ENCODE data around the gene CTDSPL2. TPM values are rescaled to one million over a fixed set of nuclear protein-coding genes. Genes with fewer than 3 reads are reported as not detected.

Gene CTDSPL2
- total RNA-seq, 1 experiment from 2014 or later, result 55.0 TPM

DNA sequence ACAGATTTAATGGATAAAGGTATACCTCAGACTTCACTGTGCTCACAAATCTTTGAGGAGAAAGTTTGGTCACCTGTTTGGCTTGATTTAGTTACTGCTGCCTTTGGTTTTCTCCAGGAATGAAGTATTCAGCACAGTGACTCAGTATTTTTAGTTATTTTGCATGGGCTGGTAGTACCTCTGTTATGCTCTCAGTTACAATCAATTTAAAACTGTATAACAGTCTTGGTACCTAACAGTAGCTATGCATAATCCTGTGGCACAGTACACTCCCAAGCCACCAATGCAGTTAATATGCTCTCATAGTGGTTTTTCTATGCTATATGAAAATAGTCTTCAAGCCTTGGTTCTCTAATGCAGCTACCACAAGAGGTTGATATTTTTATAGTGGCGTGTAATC lies 97.6 kb downstream of the CTDSPL2 start:
- ChIA-PET CTCF (no interaction called here), POLR2A (ENCODE audit: unreplicated experiment) (interaction anchor here (0.6 kb wide), 1 partner anchor 257 kb away, joined by 3 read pairs; no protein-coding TSS in a partner anchor)
- BruUV-seq (replicated peaks), result no TSS peak
- H3K9me3 ChIP-seq (ENCODE audit: insufficient read depth, low read depth), result no peaks in the 10 kb centered on the region
- H3K27me3 ChIP-seq (ENCODE audit: insufficient read depth, low read depth), result no peaks in the 10 kb centered on the region
- H3K4me2 ChIP-seq, result no peak overlapping the region
- TF ChIP-seq, protein P1, sequence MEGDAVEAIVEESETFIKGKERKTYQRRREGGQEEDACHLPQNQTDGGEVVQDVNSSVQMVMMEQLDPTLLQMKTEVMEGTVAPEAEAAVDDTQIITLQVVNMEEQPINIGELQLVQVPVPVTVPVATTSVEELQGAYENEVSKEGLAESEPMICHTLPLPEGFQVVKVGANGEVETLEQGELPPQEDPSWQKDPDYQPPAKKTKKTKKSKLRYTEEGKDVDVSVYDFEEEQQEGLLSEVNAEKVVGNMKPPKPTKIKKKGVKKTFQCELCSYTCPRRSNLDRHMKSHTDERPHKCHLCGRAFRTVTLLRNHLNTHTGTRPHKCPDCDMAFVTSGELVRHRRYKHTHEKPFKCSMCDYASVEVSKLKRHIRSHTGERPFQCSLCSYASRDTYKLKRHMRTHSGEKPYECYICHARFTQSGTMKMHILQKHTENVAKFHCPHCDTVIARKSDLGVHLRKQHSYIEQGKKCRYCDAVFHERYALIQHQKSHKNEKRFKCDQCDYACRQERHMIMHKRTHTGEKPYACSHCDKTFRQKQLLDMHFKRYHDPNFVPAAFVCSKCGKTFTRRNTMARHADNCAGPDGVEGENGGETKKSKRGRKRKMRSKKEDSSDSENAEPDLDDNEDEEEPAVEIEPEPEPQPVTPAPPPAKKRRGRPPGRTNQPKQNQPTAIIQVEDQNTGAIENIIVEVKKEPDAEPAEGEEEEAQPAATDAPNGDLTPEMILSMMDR (conservative IDR thresholded peaks at IDR 0.05), result no peak
- TF ChIP-seq EZH2 (IDR thresholded peaks at IDR 0.05; ENCODE audit: low read depth), result no peak
- H4K20me1 ChIP-seq (ENCODE audit: insufficient read depth), result no peaks in the 10 kb centered on the region
- H3K4me3 ChIP-seq, result no peak overlapping the region
- H3K9me2 ChIP-seq (ENCODE audit: insufficient read depth), result no peaks in the 10 kb centered on the region
- no peaks in the 10 kb centered on the region for H3K4me1 ChIP-seq (replicated peaks; ENCODE audit: insufficient read depth)
- no peak for DNase-seq
- H3K27ac ChIP-seq, result no peak overlapping the region
- peaks cover 13% of the 10 kb centered on the region; the same call in 1 of the 2 replicates for H3K36me3 ChIP-seq (ENCODE audit: low read depth)
- H2AFZ ChIP-seq, result no peak overlapping the region
- intact Hi-C loops (cut with micrococcal nuclease; ENCODE audit: unreplicated experiment), result no loop called here
- H3F3A ChIP-seq (ENCODE audit: insufficient read depth, low read depth), result peaks cover 19% of the 10 kb centered on the region; the same call in 1 of the 2 replicates
- no peaks in the 10 kb centered on the region for H3K79me2 ChIP-seq (ENCODE audit: low read depth)

DNA sequence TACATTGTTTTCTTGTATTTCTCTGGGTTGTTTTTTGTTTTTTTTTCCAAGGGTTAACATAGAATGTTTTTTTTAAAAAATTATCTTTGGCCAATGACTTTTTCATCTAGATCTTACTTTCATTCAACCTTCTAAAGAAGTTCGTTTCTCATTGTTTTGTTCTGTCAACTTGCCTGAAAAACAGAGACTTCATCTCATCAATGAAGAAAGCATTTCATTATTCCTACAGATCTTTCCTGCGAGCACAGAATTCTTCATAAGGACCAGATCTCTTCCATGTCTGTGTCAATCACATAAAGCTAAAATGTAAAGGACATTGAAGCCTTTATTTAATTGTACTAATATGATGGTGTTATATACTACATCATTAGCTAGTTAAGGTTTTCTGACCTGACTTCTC lies 99.8 kb downstream of the CTDSPL2 start:
- ChIA-PET CTCF (no interaction called here), POLR2A (ENCODE audit: unreplicated experiment) (interaction anchor here (0.7 kb wide), 1 partner anchor 71 kb away, joined by 3 read pairs; no protein-coding TSS in a partner anchor)
- no peak overlapping the region for H3K4me3 ChIP-seq
- H3K27ac ChIP-seq, result no peak overlapping the region
- H3K27me3 ChIP-seq (ENCODE audit: insufficient read depth, low read depth), result no peaks in the 10 kb centered on the region
- no peaks in the 10 kb centered on the region for H3K9me3 ChIP-seq (ENCODE audit: insufficient read depth, low read depth)
- H3K36me3 ChIP-seq (ENCODE audit: low read depth), result peaks cover 13% of the 10 kb centered on the region; the same call in 1 of the 2 replicates
- BruUV-seq (replicated peaks), result no TSS peak
- no peaks in the 10 kb centered on the region for H3K4me1 ChIP-seq (replicated peaks; ENCODE audit: insufficient read depth)
- H3K4me2 ChIP-seq, result no peak overlapping the region
- TF ChIP-seq EZH2 (IDR thresholded peaks at IDR 0.05; ENCODE audit: low read depth), result no peak
- TF ChIP-seq, protein P1 (conservative IDR thresholded peaks at IDR 0.05), result no peak
- no peaks in the 10 kb centered on the region for H3K9me2 ChIP-seq (ENCODE audit: insufficient read depth)
- DNase-seq, result no peak
- H2AFZ ChIP-seq, result no peak overlapping the region
- peaks cover 21% of the 10 kb centered on the region; the same call in 1 of the 2 replicates for H3F3A ChIP-seq (ENCODE audit: insufficient read depth, low read depth)
- no peaks in the 10 kb centered on the region for H4K20me1 ChIP-seq (ENCODE audit: insufficient read depth)
- no peaks in the 10 kb centered on the region for H3K79me2 ChIP-seq (ENCODE audit: low read depth)
- intact Hi-C loops (cut with micrococcal nuclease; ENCODE audit: unreplicated experiment), result no loop called here

DNA sequence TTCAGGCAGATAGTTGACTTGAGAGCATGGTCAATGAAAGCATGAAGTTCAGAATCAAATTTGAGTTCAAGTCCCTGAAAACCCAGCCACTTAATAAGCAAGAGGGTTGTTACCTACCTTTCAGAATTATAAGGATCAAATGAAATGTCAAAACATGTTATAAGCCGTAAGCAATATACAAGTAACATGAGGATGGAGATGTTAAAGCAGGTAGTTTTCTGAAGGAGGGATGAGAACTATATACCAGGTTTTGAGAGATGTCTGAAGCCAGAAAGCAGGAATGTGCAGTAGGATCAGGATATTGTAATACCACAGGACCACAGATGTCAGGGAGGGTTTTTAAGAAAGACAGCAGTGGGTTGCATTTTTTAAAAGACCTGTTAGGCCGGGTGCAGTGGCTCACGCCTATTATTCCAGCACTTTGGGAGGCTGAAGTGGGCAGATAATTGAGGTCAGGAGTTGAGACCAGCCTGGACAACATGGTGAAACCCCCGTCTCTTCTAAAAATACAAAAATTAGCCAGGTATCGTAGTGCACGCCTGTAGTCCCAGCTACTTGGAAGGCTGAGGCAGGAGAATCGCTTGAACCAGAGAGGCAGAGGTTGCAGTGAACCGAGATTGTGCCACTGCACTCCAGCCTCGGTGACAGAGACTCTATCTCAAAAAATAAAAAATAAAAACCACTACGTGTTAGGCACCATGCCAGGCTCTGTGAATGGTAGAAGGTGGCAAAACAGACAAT lies 102.6 kb downstream of the CTDSPL2 start:
- Histone ChIP-seq H3K9me2 (ENCODE audit: insufficient read depth) (no peaks in the 10 kb centered on the region), H3K27ac (no peak overlapping the region), H3K27me3 (ENCODE audit: insufficient read depth, low read depth) (no peaks in the 10 kb centered on the region), H3K9me3 (ENCODE audit: insufficient read depth, low read depth) (no peaks in the 10 kb centered on the region), H3K79me2 (ENCODE audit: low read depth) (peaks cover 10% of the 10 kb centered on the region), H3K4me3 (no peak overlapping the region), H2AFZ (no peak overlapping the region), H3K4me1 (replicated peaks; ENCODE audit: insufficient read depth) (no peaks in the 10 kb centered on the region), H3K4me2 (no peak overlapping the region), H3F3A (ENCODE audit: insufficient read depth, low read depth) (peaks cover 15% of the 10 kb centered on the region; the same call in 1 of the 2 replicates), H3K36me3 (ENCODE audit: low read depth) (peaks cover 16% of the 10 kb centered on the region; the same call in 1 of the 2 replicates), H4K20me1 (ENCODE audit: insufficient read depth) (no peaks in the 10 kb centered on the region)
- POLR2A ChIA-PET (ENCODE audit: unreplicated experiment), result interaction anchor here (0.5 to 0.7 kb wide), 2 partner anchors 9 to 103 kb away, joined by 3 to 4 read pairs; partner anchors contain the start of gene CTDSPL2
- intact Hi-C loops (cut with micrococcal nuclease; ENCODE audit: unreplicated experiment), result no loop called here
- TF ChIP-seq, protein P1 (conservative IDR thresholded peaks at IDR 0.05), result no peak
- no peak for TF ChIP-seq EZH2 (IDR thresholded peaks at IDR 0.05; ENCODE audit: low read depth)
- CTCF ChIA-PET, result no interaction called here
- BruUV-seq (replicated peaks), result TSS peak; percentile 40
- no peak for DNase-seq
